OCI-LY7 (cell line): ENCODE results near the gene ELMOD3. TPM values are rescaled to one million over a fixed set of nuclear protein-coding genes. Genes with fewer than 3 reads are reported as not detected.

ENCODE experiments used
- BruUV-seq: library from RNA; stranded (reverse); fragments of 400-500 nt; replicated peaks from 2 replicates; lab custom pipeline; 2021; lab: Mats Ljungman, UMichigan
- CTCF ChIA-PET: fragments of 300-600 bp; sonication (Branson Sonifier 250); formaldehyde crosslinking; loops from one replicate; lab custom pipeline; 2022; ENCODE audit warnings: antibody characterized with exemption; ENCODE audit not compliant: unreplicated experiment; lab: Charles Lee
- POLR2A ChIA-PET: fragments of 300-600 bp; sonication (Branson Sonifier 250); formaldehyde crosslinking; loops from one replicate; lab custom pipeline; 2022; ENCODE audit warnings: antibody characterized with exemption; lab: Charles Lee
- DNase-seq: peaks from one replicate; pipeline ENCODE4 v3.0.0-alpha.2; 2015; ENCODE audit warnings: low spot score
- H2AFZ ChIP-seq: fragments of 200-600 bp; sonication (generic), shearing (Covaris generic); 2 replicates; pipeline ENCODE4 v1.6.1; 2014; ENCODE audit warnings: mild to moderate bottlenecking, antibody characterized with exemption, low read length, moderate library complexity
- H3K27ac ChIP-seq: fragments of 200-600 bp; sonication (generic); 2 replicates; pipeline ENCODE4 v1.5.1; 2014; ENCODE audit warnings: mixed run types, low read depth, mild to moderate bottlenecking, moderate library complexity, low read length, inconsistent platforms; ENCODE audit not compliant: poor library complexity, severe bottlenecking
- H3K36me3 ChIP-seq: fragments of 200-600 bp; sonication (generic); 2 replicates; pipeline ENCODE4 v1.6.1; 2014; ENCODE audit warnings: mild to moderate bottlenecking, antibody characterized with exemption, low read length, moderate library complexity, mixed read lengths; ENCODE audit not compliant: insufficient read depth
- H3K4me1 ChIP-seq: fragments of 200-600 bp; sonication (generic); 2 replicates; pipeline ENCODE4 v1.5.1; 2014; ENCODE audit warnings: mild to moderate bottlenecking, low read length; ENCODE audit not compliant: insufficient read depth, poor library complexity, severe bottlenecking
- H3K4me2 ChIP-seq: fragments of 200-600 bp; sonication (generic); 2 replicates; pipeline ENCODE4 v1.6.1; 2014; ENCODE audit warnings: mild to moderate bottlenecking, low read length
- H3K4me3 ChIP-seq: fragments of 200-600 bp; sonication (generic); 2 replicates; pipeline ENCODE4 v1.5.1; 2014; ENCODE audit warnings: mild to moderate bottlenecking, low read depth, low read length; ENCODE audit not compliant: poor library complexity, severe bottlenecking
- H3K79me2 ChIP-seq: fragments of 200-600 bp; sonication (generic); 2 replicates; pipeline ENCODE4 v1.6.1; 2016; ENCODE audit warnings: low read depth, mild to moderate bottlenecking, low read length, moderate library complexity, mixed read lengths; ENCODE audit not compliant: insufficient read depth
- H3K9me2 ChIP-seq: fragments of 200-600 bp; sonication (generic); 2 replicates; pipeline ENCODE4 v1.6.1; 2016; ENCODE audit warnings: mild to moderate bottlenecking, low read length, mixed read lengths; ENCODE audit not compliant: insufficient read depth
- H3K9me3 ChIP-seq: fragments of 200-600 bp; sonication (generic); 2 replicates; pipeline ENCODE4 v1.6.1; 2014; ENCODE audit warnings: mild to moderate bottlenecking, mixed run types, low read length, mixed read lengths
- H4K20me1 ChIP-seq: fragments of 200-600 bp; sonication (generic); 2 replicates; pipeline ENCODE4 v1.6.1; 2014; ENCODE audit warnings: mild to moderate bottlenecking, antibody characterized with exemption, low read length, moderate library complexity, mixed read lengths; ENCODE audit not compliant: insufficient read depth
- EZH2phosphoT487 ChIP-seq: fragments of 200-600 bp; sonication (generic); IDR thresholded peaks from 2 replicates; pipeline ENCODE4 v1.6.1; 2018; ENCODE audit warnings: low read depth, borderline replicate concordance, mild to moderate bottlenecking, mixed run types, antibody characterized with exemption, low read length, moderate library complexity, mixed read lengths
- intact Hi-C: fragments of 100-400 bp; cut with micrococcal nuclease; formaldehyde crosslinking; loops from one replicate; pipeline ENCODE4 v1.10.0; 2022; ENCODE audit not compliant: unreplicated experiment
- small RNA-seq: library from RNA; depleted of rRNA; stranded (forward); fragments of <200 nt; gene quantifications from one replicate; pipeline ENCODE3, GENCODE V24; 2014
- total RNA-seq, 2 experiments: library from RNA; depleted of rRNA in 1 of 2; stranded (reverse); fragments of >200 nt in 1 of 2; shearing (Covaris generic) in 1 of 2; gene quantifications; 2 replicates each; pipeline ENCODE4 v1.2.3, GENCODE V29; 2014 to 2022
- TF ChIP-seq, protein P1 (sequence below): fragments of 200-600 bp; sonication (generic); conservative IDR thresholded peaks from 2 replicates; pipeline ENCODE4 v1.5.1; 2014; ENCODE audit warnings: mild to moderate bottlenecking, antibody characterized with exemption, low read length, moderate library complexity, mixed read lengths

Gene ELMOD3
- total RNA-seq, 2 experiments from 2014 or later: 12.0 to 18.5 TPM

DNA sequence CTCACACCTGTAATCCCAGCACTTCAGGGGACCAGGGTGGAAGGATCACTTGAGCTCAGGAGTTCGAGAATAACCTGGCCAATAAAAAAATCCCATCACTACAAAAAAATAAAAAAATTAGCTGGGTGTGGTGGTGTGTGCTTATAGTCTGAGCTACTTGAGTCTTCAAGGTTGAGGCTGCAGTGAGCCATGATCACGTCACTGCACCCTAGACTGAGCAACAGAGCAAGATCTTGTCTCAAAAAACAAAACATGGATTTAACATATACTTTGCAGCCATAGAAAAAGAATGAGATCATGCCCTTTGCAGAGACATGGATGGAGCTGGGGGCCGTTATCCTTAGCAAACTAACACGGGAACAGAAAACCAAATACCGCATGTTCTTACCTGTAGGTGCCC, 86.2 kb downstream of the ELMOD3 start:
- intact Hi-C loops: no loop called here
- POLR2A ChIA-PET: interaction anchor here (0.7 to 1.2 kb wide), 3 partner anchors 84 to 195 kb away, joined by 3 to 5 read pairs (median 3); partner anchors contain the start of gene MAT2A
- no peaks in the 10 kb centered on the region for H3K9me2 ChIP-seq

More for the DNA sequence above, 86.2 kb downstream of the ELMOD3 start:
- Histone ChIP-seq H3K9me3 (no peaks in the 10 kb centered on the region), H3K4me1 (peaks cover 17% of the 10 kb centered on the region), H3K4me2 (no peak overlapping the region), H3K4me3 (no peak overlapping the region), H4K20me1 (no peaks in the 10 kb centered on the region), H3K36me3 (no peaks in the 10 kb centered on the region), H2AFZ (no peak overlapping the region), H3K79me2 (no peaks in the 10 kb centered on the region), H3K27ac (no peak overlapping the region)
- CTCF ChIA-PET: no interaction called here
- no TSS peak for BruUV-seq
- no peak for DNase-seq
- TF ChIP-seq EZH2phosphoT487: no peak
- TF ChIP-seq, protein P1, sequence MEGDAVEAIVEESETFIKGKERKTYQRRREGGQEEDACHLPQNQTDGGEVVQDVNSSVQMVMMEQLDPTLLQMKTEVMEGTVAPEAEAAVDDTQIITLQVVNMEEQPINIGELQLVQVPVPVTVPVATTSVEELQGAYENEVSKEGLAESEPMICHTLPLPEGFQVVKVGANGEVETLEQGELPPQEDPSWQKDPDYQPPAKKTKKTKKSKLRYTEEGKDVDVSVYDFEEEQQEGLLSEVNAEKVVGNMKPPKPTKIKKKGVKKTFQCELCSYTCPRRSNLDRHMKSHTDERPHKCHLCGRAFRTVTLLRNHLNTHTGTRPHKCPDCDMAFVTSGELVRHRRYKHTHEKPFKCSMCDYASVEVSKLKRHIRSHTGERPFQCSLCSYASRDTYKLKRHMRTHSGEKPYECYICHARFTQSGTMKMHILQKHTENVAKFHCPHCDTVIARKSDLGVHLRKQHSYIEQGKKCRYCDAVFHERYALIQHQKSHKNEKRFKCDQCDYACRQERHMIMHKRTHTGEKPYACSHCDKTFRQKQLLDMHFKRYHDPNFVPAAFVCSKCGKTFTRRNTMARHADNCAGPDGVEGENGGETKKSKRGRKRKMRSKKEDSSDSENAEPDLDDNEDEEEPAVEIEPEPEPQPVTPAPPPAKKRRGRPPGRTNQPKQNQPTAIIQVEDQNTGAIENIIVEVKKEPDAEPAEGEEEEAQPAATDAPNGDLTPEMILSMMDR: no peak

Small RNA genes within 50 kb of the gene (small RNA-seq; reads per million reads assigned to genes)
- gene AC062037.1: not detected
- not detected for gene AC062037.2
- gene RF00019: not detected
- gene RN7SL113P: not detected

Other genes with a start within 250 kb of the ELMOD3 start
- gene TCF7L1, start 221.4 kb upstream of the ELMOD3 start, total RNA-seq (2014; rRNA removed; shearing (Covaris generic)): not detected in 2 replicates
- not detected in 2 replicates for gene TCF7L1, start 221.4 kb upstream of the ELMOD3 start, total RNA-seq (2022)
- gene TGOLN2, start 26.8 kb upstream of the ELMOD3 start, total RNA-seq (2014; rRNA removed; shearing (Covaris generic)): 74.4 and 78.6 TPM in 2 replicates
- 76.9 and 86.6 TPM in 2 replicates for gene TGOLN2, start 26.8 kb upstream of the ELMOD3 start, total RNA-seq (2022)
- gene RETSAT, start 241 bp upstream of the ELMOD3 start, total RNA-seq (2014; rRNA removed; shearing (Covaris generic)): 5.9 and 14.1 TPM in 2 replicates
- 19.2 and 19.9 TPM in 2 replicates for gene RETSAT, start 241 bp upstream of the ELMOD3 start, total RNA-seq (2022)
- 7.5 and 9.8 TPM in 2 replicates for gene CAPG, start 55.6 kb downstream of the ELMOD3 start, total RNA-seq (2014; rRNA removed; shearing (Covaris generic))
- gene CAPG, start 55.6 kb downstream of the ELMOD3 start, total RNA-seq (2022): 7.9 and 8.1 TPM in 2 replicates
- gene SH2D6, start 63.9 kb downstream of the ELMOD3 start, total RNA-seq (2014; rRNA removed; shearing (Covaris generic)): 0.35 and 0.82 TPM in 2 replicates
- 2.6 and 3.5 TPM in 2 replicates for gene SH2D6, start 63.9 kb downstream of the ELMOD3 start, total RNA-seq (2022)
- gene MAT2A, start 184.4 kb downstream of the ELMOD3 start, total RNA-seq (2014; rRNA removed; shearing (Covaris generic)): 336 and 350 TPM in 2 replicates
- 462 and 466 TPM in 2 replicates for gene MAT2A, start 184.4 kb downstream of the ELMOD3 start, total RNA-seq (2022)
- 16.5 and 33.3 TPM in 2 replicates for gene GGCX, start 206.7 kb downstream of the ELMOD3 start, total RNA-seq (2014; rRNA removed; shearing (Covaris generic))
- gene GGCX, start 206.7 kb downstream of the ELMOD3 start, total RNA-seq (2022): 32.5 and 32.8 TPM in 2 replicates
- gene VAMP8, start 222.8 kb downstream of the ELMOD3 start, total RNA-seq (2014; rRNA removed; shearing (Covaris generic)): 112 and 156 TPM in 2 replicates
- 152 and 160 TPM in 2 replicates for gene VAMP8, start 222.8 kb downstream of the ELMOD3 start, total RNA-seq (2022)
- gene VAMP5, start 229.7 kb downstream of the ELMOD3 start, total RNA-seq (2014; rRNA removed; shearing (Covaris generic)): 0.54 and 3.0 TPM in 2 replicates
- gene VAMP5, start 229.7 kb downstream of the ELMOD3 start, total RNA-seq (2022): 3.8 and 3.9 TPM in 2 replicates
- gene RNF181, start 241.0 kb downstream of the ELMOD3 start, total RNA-seq (2014; rRNA removed; shearing (Covaris generic)): 98.4 and 179 TPM in 2 replicates
- 95.1 and 97.8 TPM in 2 replicates for gene RNF181, start 241.0 kb downstream of the ELMOD3 start, total RNA-seq (2022)
- 0.92 TPM in 1 of 2 replicates, not detected in the other for gene TMEM150A, start 247.9 kb downstream of the ELMOD3 start, total RNA-seq (2014; rRNA removed; shearing (Covaris generic))
- 0.74 and 1.1 TPM in 2 replicates for gene TMEM150A, start 247.9 kb downstream of the ELMOD3 start, total RNA-seq (2022)